K562 (cell line): ENCODE data around the gene PEAR1.

Experiments
- CTCF ChIP-seq, 3 experiments: IDR thresholded peaks in 2 of 3; conservative IDR thresholded peaks in 1 of 3; 2 replicates each; pipeline ENCODE4 v1.5.1; 2011 to 2012; ENCODE audit warnings: low read length in 3 of 3, mild to moderate bottlenecking in 3 of 3, control low read depth in 2 of 3, improper control_type of control experiment in 1 of 3, inconsistent platforms in 1 of 3, low read depth in 1 of 3, mixed read lengths in 1 of 3, moderate library complexity in 1 of 3; ENCODE audit not compliant: insufficient read depth in 2 of 3
- EP300 ChIP-seq: IDR thresholded peaks from 2 replicates; pipeline ENCODE4 v1.6.1; 2012; ENCODE audit warnings: low read length, improper control_type of control experiment
- HDAC6 ChIP-seq: IDR thresholded peaks from 2 replicates; pipeline ENCODE4 v1.6.1; 2012; ENCODE audit warnings: low read depth, mild to moderate bottlenecking, control low read depth, inconsistent platforms, low read length, moderate library complexity
- KAT7 ChIP-seq: sonication (generic); formaldehyde crosslinking; IDR thresholded peaks from 2 replicates; pipeline ENCODE4 v1.8.0; 2022; ENCODE audit warnings: missing genetic modification reagents, mild to moderate bottlenecking, borderline replicate concordance
- MAFF ChIP-seq: IDR thresholded peaks from 2 replicates; pipeline ENCODE4 v1.6.1; 2012; ENCODE audit warnings: low read length, improper control_type of control experiment
- NBN ChIP-seq: fragments of 450-650 bp; IDR thresholded peaks from 2 replicates; pipeline ENCODE4 v1.6.1; 2016; ENCODE audit warnings: low read depth, mild to moderate bottlenecking
- NR2C2 ChIP-seq, 2 experiments: fragments of 200-800 bp in 1 of 2; sonication (Bioruptor generic) in 1 of 2; sonication (generic) in 1 of 2; formaldehyde crosslinking in 1 of 2; IDR thresholded peaks; 2 replicates each; pipeline versions ENCODE4 v1.6.1 to v1.8.0; 2016 to 2022; ENCODE audit warnings: mild to moderate bottlenecking in 1 of 2, missing compliant biosample characterization in 1 of 2, missing genetic modification characterization in 1 of 2, missing genetic modification reagents in 1 of 2
- PYGO2 ChIP-seq: fragments of 450-650 bp; IDR thresholded peaks from 2 replicates; pipeline ENCODE4 v1.6.1; 2016; ENCODE audit warnings: mild to moderate bottlenecking, missing genetic modification characterization, moderate library complexity, missing compliant biosample characterization
- SFPQ ChIP-seq: fragments of 200-400 bp; formaldehyde crosslinking; IDR thresholded peaks from 2 replicates; pipeline ENCODE4 v1.6.1; 2017; ENCODE audit warnings: mild to moderate bottlenecking, low read depth, low read length, moderate library complexity
- SMARCA5 ChIP-seq: fragments of 450-650 bp; IDR thresholded peaks from 2 replicates; pipeline ENCODE4 v1.6.1; 2016
- SRF ChIP-seq, 2 experiments: fragments of 250-450, 450-650 bp in 1 of 2; sonication (Bioruptor Pico) in 1 of 2; sonication (generic) in 1 of 2; formaldehyde crosslinking; IDR thresholded peaks; 2 replicates each; pipeline versions ENCODE4 v1.5.0 to v1.5.1; 2020 to 2022; ENCODE audit warnings: mild to moderate bottlenecking in 1 of 2, missing genetic modification reagents in 1 of 2
- USF1 ChIP-seq: sonication (generic); formaldehyde crosslinking; IDR thresholded peaks from 2 replicates; pipeline ENCODE4 v1.9.0; 2022; ENCODE audit warnings: mild to moderate bottlenecking, missing genetic modification reagents
- ZKSCAN3 ChIP-seq: fragments of 250-450 bp; sonication (Bioruptor Pico); IDR thresholded peaks from 2 replicates; pipeline ENCODE4 v1.4.0; 2020

- TF ChIP-seq NBN = no peak
- TF ChIP-seq CTCF (IDR thresholded peaks at IDR 0.05 in 2 of 3, conservative IDR thresholded peaks at IDR 0.05 in 1 of 3; ENCODE audit: insufficient read depth in 2 of 3, low read depth in 1 of 3, low read length in 3 of 3) = no peak
- no peak for TF ChIP-seq MAFF
- no peak for TF ChIP-seq NR2C2 (CRISPR knock-in tag; IDR thresholded peaks at IDR 0.05)
- TF ChIP-seq NR2C2 (tag; IDR thresholded peaks at IDR 0.05) = no peak
- no peak for TF ChIP-seq SRF (CRISPR knock-in tag; IDR thresholded peaks at IDR 0.05)
- no peak for TF ChIP-seq EP300
- TF ChIP-seq PYGO2 (tag) = no peak
- no peak for TF ChIP-seq SFPQ
- no peak for TF ChIP-seq KAT7
- TF ChIP-seq HDAC6 = no peak
- no peak for TF ChIP-seq USF1 (CRISPR knock-in tag)
- no peak for TF ChIP-seq SMARCA5
- TF ChIP-seq ZKSCAN3 (CRISPR knock-in tag) = no peak
Observed at GRCh38 chr1:156906206-156906906, 12.8 kb downstream of the PEAR1 start.
